Measurements from ENCODE around the gene OR2W1.

The OR2W1 gene, protein sequence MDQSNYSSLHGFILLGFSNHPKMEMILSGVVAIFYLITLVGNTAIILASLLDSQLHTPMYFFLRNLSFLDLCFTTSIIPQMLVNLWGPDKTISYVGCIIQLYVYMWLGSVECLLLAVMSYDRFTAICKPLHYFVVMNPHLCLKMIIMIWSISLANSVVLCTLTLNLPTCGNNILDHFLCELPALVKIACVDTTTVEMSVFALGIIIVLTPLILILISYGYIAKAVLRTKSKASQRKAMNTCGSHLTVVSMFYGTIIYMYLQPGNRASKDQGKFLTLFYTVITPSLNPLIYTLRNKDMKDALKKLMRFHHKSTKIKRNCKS

DNA sequence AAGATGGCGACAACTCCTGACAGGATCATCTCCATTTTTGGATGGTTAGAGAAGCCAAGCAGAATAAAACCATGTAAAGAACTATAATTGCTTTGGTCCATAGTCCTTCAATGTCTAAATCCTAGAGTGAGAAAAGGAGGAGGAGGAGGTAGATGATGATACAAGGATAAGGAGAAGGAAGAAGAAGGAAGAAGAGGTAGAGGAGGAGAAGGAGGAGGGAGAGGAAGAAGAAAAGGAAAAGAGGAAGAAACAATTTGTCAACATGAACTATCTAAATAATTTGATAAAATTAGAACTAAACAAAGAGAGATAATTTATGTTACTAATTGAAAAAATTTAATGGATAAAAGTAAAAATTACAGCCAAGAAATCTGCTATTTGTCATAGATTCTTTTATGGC, at the start of gene OR2W1:
OR2W1 (minus strand) TSS at position 101 of the 400 bp plus-strand sequence; CDS start at position 101, 0 bp downstream.
- no peak for DNase-seq

DNA sequence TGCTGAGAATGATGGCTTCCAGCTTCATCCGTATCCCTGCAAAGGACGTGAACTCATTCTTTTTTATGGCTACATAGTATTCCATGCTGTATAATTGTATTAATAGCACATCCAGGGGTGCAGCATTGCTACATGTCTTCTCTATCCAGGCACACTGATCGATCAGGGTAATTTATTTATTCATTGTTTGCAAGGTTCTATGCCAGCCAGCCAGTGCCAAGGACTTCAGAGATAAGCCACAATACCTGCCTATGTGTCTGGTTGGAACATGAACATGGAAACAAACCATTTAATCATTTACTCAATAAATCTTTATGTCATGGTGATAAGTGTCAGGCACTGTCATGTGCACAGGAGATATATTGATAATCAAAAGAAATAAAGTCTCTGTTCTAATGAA, 48.0 kb upstream of the OR2W1 start:
- DNase-seq: no peak

DNA sequence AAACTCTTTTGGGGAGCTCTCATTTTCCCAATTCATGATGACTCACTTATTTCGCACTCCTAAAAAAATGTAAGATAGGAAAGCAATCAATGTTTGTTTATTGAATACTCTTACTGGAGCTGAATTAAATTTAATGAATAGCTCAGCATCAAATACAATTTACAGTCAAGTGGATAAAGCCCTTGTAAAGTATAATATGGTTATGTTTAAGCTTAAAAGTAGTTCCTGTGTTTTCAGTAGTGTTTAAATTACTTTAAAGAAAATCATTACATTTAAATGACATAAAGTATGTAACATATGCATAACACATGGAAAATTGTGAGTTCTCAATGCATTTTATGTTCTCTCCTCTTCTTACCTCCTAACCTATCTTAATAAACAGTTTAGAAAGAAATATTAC, 42.2 kb upstream of the OR2W1 start, which contains the start of gene OR2B3:
OR2B3 (minus strand) TSS at position 101 of the 400 bp plus-strand sequence; CDS start at position 36, 65 bp downstream.
- DNase-seq: no peak

DNA sequence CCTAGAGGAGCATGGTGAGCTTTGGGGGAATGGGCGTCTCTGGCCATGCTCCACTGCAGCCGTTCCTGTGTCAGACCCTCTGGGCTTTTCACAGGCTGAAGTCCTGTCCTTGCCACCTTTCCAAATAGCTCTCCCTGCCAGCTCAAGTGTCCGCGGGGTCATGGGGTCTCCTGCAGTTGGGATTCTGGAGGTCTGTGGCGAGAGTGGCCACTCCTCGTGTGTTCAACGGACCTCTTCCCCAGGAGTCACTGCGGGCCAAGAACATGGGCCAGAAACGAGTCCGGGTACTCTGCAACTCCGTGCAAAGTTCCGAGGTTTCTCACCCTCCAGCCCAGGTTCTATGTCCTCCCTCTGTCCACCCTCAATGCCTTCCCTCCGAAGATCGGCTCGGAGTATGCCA, 37.5 kb upstream of the OR2W1 start:
- DNase-seq: no peak

- DNase-seq: no peak
These were observed 36.3 kb upstream of the OR2W1 start for GRCh38 chr6:29081312-29081711.

DNA sequence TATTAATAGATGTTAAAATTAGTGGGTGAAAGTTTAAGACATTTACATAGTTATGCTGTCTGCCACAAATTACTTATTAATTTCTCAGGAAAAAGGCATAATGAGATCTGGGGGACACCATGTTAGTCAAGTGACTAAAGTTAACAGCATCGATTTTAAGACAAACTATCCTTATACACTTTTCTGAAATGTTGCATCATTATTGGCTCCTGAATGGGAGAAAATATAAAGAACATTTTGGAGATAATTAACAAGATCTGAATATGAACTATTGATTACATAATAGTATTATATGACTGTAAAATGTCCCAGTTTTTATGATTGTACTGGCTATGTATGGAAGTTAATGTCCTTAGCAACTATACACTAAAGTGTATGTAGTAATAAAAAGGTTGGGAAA, 34.2 kb upstream of the OR2W1 start:
- DNase-seq: no peak

DNA sequence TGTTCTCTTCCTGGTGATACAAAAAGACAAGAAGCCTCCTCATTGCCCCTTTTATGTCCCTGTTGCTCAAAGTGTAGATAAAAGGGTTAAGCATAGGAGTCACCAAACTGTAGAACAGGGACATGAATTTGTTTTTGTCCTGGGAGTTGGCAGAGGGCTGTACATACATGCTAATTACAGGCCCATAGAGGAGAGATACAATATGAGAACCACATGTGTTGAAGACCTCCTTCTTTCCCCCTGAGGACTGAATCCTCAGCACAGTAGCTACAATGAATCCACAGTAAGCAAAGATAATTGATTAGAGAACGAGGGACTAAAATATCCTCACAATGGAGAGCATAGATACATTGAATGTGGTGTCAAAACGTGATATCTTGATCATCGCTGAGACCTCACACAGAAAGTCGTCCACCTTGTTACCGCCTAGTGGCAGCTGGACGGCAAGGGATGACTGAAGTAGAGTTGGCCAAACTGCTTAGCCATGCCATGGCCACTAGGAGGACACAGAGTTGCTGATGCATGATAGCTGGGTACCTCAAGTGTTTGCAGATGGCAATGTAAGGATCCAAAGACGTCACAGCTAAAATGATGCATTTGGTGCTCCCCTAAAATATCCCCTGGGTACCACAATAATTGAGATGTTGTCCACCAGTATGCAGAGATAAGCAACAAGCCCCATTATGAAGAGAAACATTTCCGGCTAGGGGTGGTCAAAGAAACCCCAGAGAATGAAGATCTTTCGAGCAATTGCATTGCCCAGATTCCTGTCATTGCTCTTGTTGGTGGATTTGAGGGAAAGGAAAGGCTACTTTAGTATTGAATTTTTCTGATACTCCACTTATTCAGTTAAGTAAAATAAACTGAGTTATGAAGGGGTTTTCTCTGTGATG, 27.1 kb upstream of the OR2W1 start:
- peak; percentile 8 for DNase-seq

GRCh38 chr6:29051680-29052079, 6.7 kb upstream of the OR2W1 start:
- no peak for DNase-seq

DNA sequence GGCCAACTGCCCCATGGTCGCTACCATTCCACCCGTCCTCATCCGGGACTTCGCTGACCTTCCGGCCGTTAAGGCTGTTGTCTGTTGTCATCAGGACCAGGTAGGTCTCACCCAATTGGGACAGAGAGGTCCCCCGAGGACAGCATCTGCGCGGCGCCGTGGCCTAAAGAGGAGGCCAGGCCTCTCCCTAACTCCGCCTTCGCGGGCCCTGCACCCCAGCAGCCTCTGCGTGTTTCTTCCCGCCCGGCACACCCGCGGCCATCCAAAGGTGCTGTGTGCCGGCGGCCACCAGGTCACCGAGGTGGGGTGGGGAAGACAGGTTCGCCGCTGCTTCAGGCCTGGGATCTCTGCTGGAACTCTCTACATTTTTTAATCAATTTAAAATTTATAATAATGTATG, 9.0 kb downstream of the OR2W1 start:
- no peak for DNase-seq

DNA sequence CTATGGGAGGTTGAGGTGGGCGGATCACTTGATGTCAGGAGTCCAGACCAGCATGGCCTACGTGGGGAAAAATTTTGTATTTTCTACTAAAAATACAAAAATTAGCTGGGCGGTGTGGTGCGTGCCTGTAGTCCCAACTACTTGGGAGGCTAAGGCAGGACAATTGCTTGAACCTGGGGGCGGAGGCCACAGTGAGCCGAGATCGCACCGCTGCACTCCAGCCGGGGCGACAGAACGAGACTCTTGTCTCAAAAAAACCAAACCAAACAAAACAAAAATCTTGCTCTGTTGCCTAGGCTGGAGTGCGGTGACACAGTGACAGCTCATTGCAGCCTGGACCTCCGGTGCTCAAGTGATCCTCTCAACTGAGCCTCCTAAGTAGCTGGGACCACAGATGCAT, 16.2 kb downstream of the OR2W1 start:
- DNase-seq: no peak

- DNase-seq: no peak
These were observed 18.9 kb downstream of the OR2W1 start for GRCh38 chr6:29025927-29026585.

DNA sequence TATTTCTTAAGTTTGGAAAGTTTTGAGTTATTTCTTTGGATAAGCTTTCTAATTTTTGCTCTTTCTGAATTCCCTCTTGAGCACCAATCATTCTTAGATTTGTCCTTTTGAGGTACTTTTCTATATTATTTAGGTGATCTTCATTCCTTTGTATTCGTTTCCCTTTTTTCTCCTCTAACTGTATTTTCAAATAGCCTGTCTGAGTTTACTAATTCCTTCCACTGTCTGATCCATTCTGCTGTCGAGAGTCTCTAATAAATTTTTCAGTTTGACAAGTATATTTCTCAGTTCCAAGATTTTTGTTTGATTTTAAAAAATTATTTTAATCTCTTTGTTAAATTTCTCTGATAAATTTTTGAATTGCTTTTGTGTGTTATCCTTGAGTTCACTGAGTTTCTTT, 23.5 kb downstream of the OR2W1 start:
- DNase-seq: no peak

DNA sequence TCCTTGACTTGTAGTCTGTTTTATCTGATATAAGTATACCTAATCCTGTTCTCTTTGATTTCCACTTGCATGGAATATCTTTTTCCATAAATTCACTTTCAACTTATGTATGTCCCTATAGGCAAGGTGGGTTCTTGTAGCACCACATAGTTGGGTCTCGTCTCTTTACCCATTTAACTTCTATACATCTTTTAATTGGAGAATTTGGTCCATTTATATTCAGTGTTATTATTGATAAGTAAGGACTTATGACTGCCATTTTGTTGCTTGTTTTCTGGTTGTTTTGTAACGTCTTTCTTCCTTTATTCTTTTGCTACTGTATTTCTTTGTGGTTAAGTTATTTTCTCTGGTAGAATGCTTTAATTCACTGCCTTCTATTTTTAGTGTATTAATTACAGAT, 25.3 kb downstream of the OR2W1 start:
- no peak for DNase-seq

GRCh38 chr6:29017428-29017802, 27.6 kb downstream of the OR2W1 start:
- no peak for DNase-seq

DNA sequence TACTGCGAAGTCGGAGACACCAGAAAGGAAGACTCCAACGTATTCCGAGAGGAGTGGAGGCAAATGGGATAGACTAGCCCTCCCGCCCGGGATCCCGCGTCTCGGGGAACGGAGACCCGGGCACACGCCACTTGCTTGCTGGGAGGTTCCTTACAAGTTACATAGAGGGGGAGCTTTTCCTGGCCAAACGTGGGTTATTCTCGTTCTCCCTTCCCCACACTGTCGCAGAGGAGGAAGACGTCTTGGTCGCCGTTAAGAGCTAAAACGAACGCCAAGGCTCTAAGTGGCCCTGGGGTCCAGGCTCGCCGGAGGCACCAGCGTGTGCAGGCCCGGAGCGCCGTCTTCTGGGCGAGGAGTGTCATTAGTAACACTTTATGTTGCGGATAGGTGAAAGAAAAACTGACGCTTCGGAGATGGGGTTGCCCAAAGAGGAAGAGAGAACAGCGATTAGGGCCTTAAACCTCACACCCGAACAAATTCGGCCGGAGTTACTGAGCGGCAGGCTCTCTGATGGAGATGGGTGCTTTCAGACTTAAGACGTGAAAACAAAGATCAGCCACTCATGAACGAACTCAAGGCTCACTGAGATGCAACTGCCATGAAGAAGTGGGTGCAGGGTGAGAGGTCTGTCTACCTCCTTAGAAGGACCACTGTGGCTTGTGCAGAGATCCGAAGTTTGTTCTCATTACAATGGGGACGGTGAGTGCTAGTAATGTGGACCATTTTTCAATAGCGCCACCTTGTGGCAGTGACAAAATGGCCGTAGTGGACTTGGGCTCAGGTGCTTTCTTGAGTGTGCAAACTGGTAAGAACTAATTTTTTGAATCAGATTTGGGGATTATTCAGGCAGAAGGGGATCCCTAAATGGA, 28.2 kb downstream of the OR2W1 start:
- DNase-seq: peak; percentile 85

DNA sequence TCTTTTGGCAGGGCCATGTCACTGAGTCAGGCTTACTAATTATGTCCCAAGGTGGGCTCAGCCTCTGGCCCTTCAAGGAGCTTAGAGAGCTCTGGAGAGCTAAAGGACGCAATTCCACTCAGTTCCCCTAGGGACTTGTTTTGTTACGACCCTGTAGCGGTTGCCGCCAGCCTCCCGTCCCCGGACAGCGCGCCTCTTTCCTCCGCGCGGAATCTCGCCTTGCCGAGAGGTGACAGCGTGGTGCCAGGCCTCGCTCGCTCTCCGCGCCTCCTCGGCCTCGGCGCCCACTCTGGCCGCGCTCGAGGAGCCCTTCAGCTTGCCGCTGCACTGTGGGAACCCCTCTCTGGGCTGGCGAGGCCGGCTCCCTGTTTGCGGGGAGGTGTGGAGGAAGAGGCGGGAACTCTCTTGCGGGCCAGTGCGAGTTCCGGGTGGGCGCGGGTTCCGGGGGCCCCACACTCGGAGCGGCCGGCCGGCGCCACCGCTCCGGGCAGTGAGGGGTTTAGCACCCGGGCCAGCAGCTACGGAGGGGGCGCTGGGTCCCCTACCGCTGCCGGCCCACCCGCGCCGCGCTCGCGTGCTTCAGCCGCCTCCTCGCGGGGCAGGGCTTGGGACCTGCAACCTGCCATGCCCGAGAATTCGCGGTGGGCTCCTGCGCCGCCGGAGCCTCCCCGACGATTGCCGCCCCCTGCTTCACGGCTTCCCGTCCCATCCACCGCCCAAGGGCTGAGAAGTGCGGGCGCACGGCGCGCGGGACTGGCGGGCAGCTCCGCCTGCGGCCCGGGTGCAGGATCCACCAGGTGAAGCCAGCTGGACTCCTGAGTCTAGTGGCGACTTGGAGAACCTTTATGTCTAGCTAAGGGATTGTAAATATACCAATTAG, 30.0 kb downstream of the OR2W1 start:
- no peak for DNase-seq

- DNase-seq: peak; percentile 40
These were observed 33.7 kb downstream of the OR2W1 start for GRCh38 chr6:29011276-29011734.

- DNase-seq: no peak
These were observed 35.6 kb downstream of the OR2W1 start for GRCh38 chr6:29009358-29009757.

- no peak for DNase-seq
These were observed 36.9 kb downstream of the OR2W1 start for GRCh38 chr6:29008089-29008488.

GRCh38 chr6:29005183-29005885, 39.6 kb downstream of the OR2W1 start, which contains the start of gene ZNF311:
ZNF311 (minus strand) TSS chr6:29005315; CDS start chr6:29003954, 1,361 bp downstream.
- peak; percentile 61 for DNase-seq

Measured in activated CD4-positive, alpha-beta T cell treated with anti-CD3 and anti-CD28 coated beads, Interleukin-2, amount 50 U/mL, for 16 hours (primary cell).